HG03108 (cell line): Measurements from ENCODE around the gene RASSF1.

Experiments used
- ATAC-seq: cut with Tn5 transposase; IDR thresholded peaks from one replicate; pipeline ENCODE4 v1.9.1; 2021; ENCODE audit warnings: moderate library complexity; ENCODE audit not compliant: unreplicated experiment

Gene RASSF1

GRCh38 chr3:50365842-50366220, 25.2 kb upstream of the RASSF1 start:
- no peak for ATAC-seq

GRCh38 chr3:50365080-50365841, 24.6 kb upstream of the RASSF1 start:
- ATAC-seq, result peak; percentile 85

GRCh38 chr3:50364573-50365079, 24.0 kb upstream of the RASSF1 start:
- peak; percentile 5 for ATAC-seq

- no peak for ATAC-seq
Observed at GRCh38 chr3:50359760-50360110, 19.1 kb upstream of the RASSF1 start.

- peak; percentile 97 for ATAC-seq
Observed at GRCh38 chr3:50358911-50359759, 18.5 kb upstream of the RASSF1 start, which contains the start of gene TMEM115. Gene TMEM115, minus strand, starts transcription at chr3:50359521. Its CDS starts 458 bp downstream, at chr3:50359063.

- ATAC-seq, result no peak
Observed at GRCh38 chr3:50358355-50358910, 17.8 kb upstream of the RASSF1 start.

GRCh38 chr3:50357481-50357880, 16.8 kb upstream of the RASSF1 start:
- ATAC-seq, result no peak

GRCh38 chr3:50356553-50356952, 15.9 kb upstream of the RASSF1 start:
- ATAC-seq, result no peak

- ATAC-seq, result no peak
Observed at GRCh38 chr3:50355829-50356552, 15.4 kb upstream of the RASSF1 start.

GRCh38 chr3:50354850-50355249, 14.2 kb upstream of the RASSF1 start:
- ATAC-seq, result no peak

GRCh38 chr3:50354186-50354764, 13.6 kb upstream of the RASSF1 start:
- ATAC-seq, result no peak

- ATAC-seq, result no peak
Observed at GRCh38 chr3:50353245-50354004, 12.8 kb upstream of the RASSF1 start.

- no peak for ATAC-seq
Observed at GRCh38 chr3:50352781-50353180, 12.1 kb upstream of the RASSF1 start.

GRCh38 chr3:50351323-50351697, 10.7 kb upstream of the RASSF1 start:
- no peak for ATAC-seq

GRCh38 chr3:50350527-50351322, 10.1 kb upstream of the RASSF1 start, which contains the start of the genes CYB561D2 and NPRL2:
Gene CYB561D2, plus strand, starts transcription at chr3:50350862. Its CDS starts 572 bp downstream, at chr3:50351434.
Gene NPRL2, minus strand, starts transcription at chr3:50350775. Its CDS starts 123 bp downstream, at chr3:50350652.
- peak; percentile 86 for ATAC-seq

GRCh38 chr3:50350213-50350526, 9.5 kb upstream of the RASSF1 start:
- no peak for ATAC-seq

- ATAC-seq, result no peak
Observed at GRCh38 chr3:50347187-50347813, 6.7 kb upstream of the RASSF1 start.

- no peak for ATAC-seq
Observed at GRCh38 chr3:50345586-50346234, 5.1 kb upstream of the RASSF1 start, which contains the start of gene ZMYND10. Gene ZMYND10, minus strand, starts transcription at chr3:50345732. Its CDS starts 153 bp downstream, at chr3:50345579.
